ENCODE data around the gene TEX11. TPM values are rescaled to one million over a fixed set of nuclear protein-coding genes. Genes with fewer than 3 reads are reported as not detected.

The TEX11 gene
- total and polyA plus RNA-seq, 10 of the 15 experiments (the other 5 are each of a cell fraction or from before 2014, with no cell fraction given): not detected

- no peak for ATAC-seq
- WGBS (ENCODE audit: insufficient coverage, insufficient replicate concordance, low lambda C conversion rate, missing lambda C conversion rate): 32% methylated on average over 9 of the region's 9 CpGs
- no peak overlapping the region for H3K27ac ChIP-seq (ENCODE audit: control insufficient read depth, insufficient read depth)
- CTCF ChIA-PET: no interaction called here
- H3K9me3 ChIP-seq (replicated peaks; ENCODE audit: control insufficient read depth, insufficient read depth, low read length): no peaks in the 10 kb centered on the region
- BruUV-seq (replicated peaks): no TSS peak
- in situ Hi-C loops (cut with MboI) (no loop called here), intact Hi-C loops (cut with micrococcal nuclease; ENCODE audit: unreplicated experiment) (no loop called here)
- no peak for TF ChIP-seq MYC (IDR thresholded peaks at IDR 0.05; ENCODE audit: insufficient read depth, insufficient read length, insufficient replicate concordance, low read length, severe bottlenecking)
- no peak for TF ChIP-seq IKZF2 (IDR thresholded peaks at IDR 0.05)
- no peak for TF ChIP-seq MYB (IDR thresholded peaks at IDR 0.05; ENCODE audit: borderline replicate concordance, low read depth, low read length)
- no peak for TF ChIP-seq IRF5 (IDR thresholded peaks at IDR 0.05; ENCODE audit: borderline replicate concordance)
- H3K4me2 ChIP-seq (ENCODE audit: control insufficient read depth, insufficient read depth): no peak overlapping the region
- RAD21 ChIA-PET (ENCODE audit: unreplicated experiment): no interaction called here
- DNase-seq (ENCODE audit: low read depth, low spot score): no peak
- no peaks in the 10 kb centered on the region for H3K79me2 ChIP-seq (ENCODE audit: control insufficient read depth, insufficient read depth, low read length)
- H3K4me3 ChIP-seq: no peak overlapping the region
- H3K27me3 ChIP-seq (replicated peaks in 1 of 2; ENCODE audit: control insufficient read depth in 2 of 2, insufficient read depth in 2 of 2, low read length in 1 of 2): no peaks in the 10 kb centered on the region
- SMC1A ChIA-PET (ENCODE audit: uncharacterized antibody, unreplicated experiment): no interaction called here
- no peak for FAIRE-seq
- H3K36me3 ChIP-seq (ENCODE audit: control insufficient read depth in 2 of 2, insufficient read depth in 2 of 2, low read length in 1 of 2): no peaks in the 10 kb centered on the region
- no peaks in the 10 kb centered on the region for H4K20me1 ChIP-seq (ENCODE audit: control insufficient read depth, insufficient read depth)
- H3K4me1 ChIP-seq (ENCODE audit: control insufficient read depth, insufficient read depth, low read length): no peaks in the 10 kb centered on the region
- H2AFZ ChIP-seq (ENCODE audit: control insufficient read depth, low read depth, low read length): no peak overlapping the region
- POLR2A ChIA-PET: no interaction called here
- H3K9ac ChIP-seq (ENCODE audit: control insufficient read depth, insufficient read depth, low read length): no peak overlapping the region
Observed at GRCh38 chrX:70480660-70481018, 427.9 kb downstream of the TEX11 start.

- in situ Hi-C loops (cut with MboI): no loop called here
- no peak for FAIRE-seq
- SMC1A ChIA-PET (ENCODE audit: uncharacterized antibody, unreplicated experiment): no interaction called here
- TF ChIP-seq ZNF24 (IDR thresholded peaks at IDR 0.05) (no peak), TCF3 (IDR thresholded peaks at IDR 0.05; ENCODE audit: borderline replicate concordance, insufficient read depth, low read depth, low read length) (no peak), BMI1 (IDR thresholded peaks at IDR 0.05; ENCODE audit: borderline replicate concordance) (no peak), E2F8 (IDR thresholded peaks at IDR 0.05; ENCODE audit: low read depth, partially characterized antibody) (no peak), BHLHE40 (IDR thresholded peaks at IDR 0.05; ENCODE audit: borderline replicate concordance in 1 of 2, low read depth in 2 of 2, low read length in 1 of 2) (no peak), HDAC6 (IDR thresholded peaks at IDR 0.05; ENCODE audit: unreplicated experiment) (no peak)
Observed at GRCh38 chrX:70479922-70480659, 428.4 kb downstream of the TEX11 start.

More at GRCh38 chrX:70479922-70480659, 428.4 kb downstream of the TEX11 start:
- no peak for DNase-seq (ENCODE audit: low read depth, low spot score)
- ChIA-PET RAD21 (ENCODE audit: unreplicated experiment) (interaction anchor here (1.1 kb wide), 1 partner anchor 185 kb away, joined by 5 read pairs; no protein-coding TSS in a partner anchor), POLR2A (no interaction called here), CTCF (no interaction called here)
- H3K9ac ChIP-seq (ENCODE audit: control insufficient read depth, insufficient read depth, low read length): no peak overlapping the region
- H3K4me3 ChIP-seq: no peak overlapping the region
- no peaks in the 10 kb centered on the region for H3K27me3 ChIP-seq (replicated peaks in 1 of 2; ENCODE audit: control insufficient read depth in 2 of 2, insufficient read depth in 2 of 2, low read length in 1 of 2)
- no peak for ATAC-seq
- H2AFZ ChIP-seq (ENCODE audit: control insufficient read depth, low read depth, low read length): no peak overlapping the region
- BruUV-seq (replicated peaks): no TSS peak
- no peaks in the 10 kb centered on the region for H3K9me3 ChIP-seq (replicated peaks; ENCODE audit: control insufficient read depth, insufficient read depth, low read length)
- H4K20me1 ChIP-seq (ENCODE audit: control insufficient read depth, insufficient read depth): no peaks in the 10 kb centered on the region
- H3K4me2 ChIP-seq (ENCODE audit: control insufficient read depth, insufficient read depth): no peak overlapping the region
- no peaks in the 10 kb centered on the region for H3K36me3 ChIP-seq (ENCODE audit: control insufficient read depth in 2 of 2, insufficient read depth in 2 of 2, low read length in 1 of 2)
- no peaks in the 10 kb centered on the region for H3K4me1 ChIP-seq (ENCODE audit: control insufficient read depth, insufficient read depth, low read length)
- H3K27ac ChIP-seq (ENCODE audit: control insufficient read depth, insufficient read depth): no peak overlapping the region
- H3K79me2 ChIP-seq (ENCODE audit: control insufficient read depth, insufficient read depth, low read length): no peaks in the 10 kb centered on the region
- 33% methylated on average over 6 of the region's 6 CpGs for WGBS (ENCODE audit: insufficient coverage, insufficient replicate concordance, low lambda C conversion rate, missing lambda C conversion rate)
- intact Hi-C loops (cut with micrococcal nuclease; ENCODE audit: unreplicated experiment): no loop called here

Data from GM12878 (cell line).